K562 (cell line): ENCODE results near the gene STRA8. TPM values are rescaled to one million over a fixed set of nuclear protein-coding genes. Genes with fewer than 3 reads are reported as not detected.
"Not testable (repeated sequence)": the region's sequence is repeated elsewhere in the genome, so short reads cannot be mapped to it uniquely, and the experiment has no call there.

Experiments
- BCOR ChIP-seq: fragments of 450-650 bp; IDR thresholded peaks from 2 replicates; pipeline ENCODE4 v1.6.1; 2016
- E2F4 ChIP-seq: sonication (generic); formaldehyde crosslinking; IDR thresholded peaks from 2 replicates; pipeline ENCODE4 v1.8.0; 2022; ENCODE audit warnings: mild to moderate bottlenecking, low read depth, missing genetic modification reagents
- FOXP4 ChIP-seq: sonication (generic); formaldehyde crosslinking; IDR thresholded peaks from 2 replicates; pipeline ENCODE4 v1.8.0; 2022; ENCODE audit warnings: mild to moderate bottlenecking, missing genetic modification reagents, borderline replicate concordance
- HDAC1 ChIP-seq, 2 experiments: fragments of 450-650 bp; IDR thresholded peaks; 2 replicates each; pipeline ENCODE4 v1.6.1; 2016 to 2017; ENCODE audit warnings: inconsistent platforms in 1 of 2, mild to moderate bottlenecking in 1 of 2, moderate library complexity in 1 of 2
- HDAC2 ChIP-seq: fragments of 450-650 bp; IDR thresholded peaks from 2 replicates; pipeline ENCODE4 v1.6.1; 2016; ENCODE audit warnings: mild to moderate bottlenecking
- HES1 ChIP-seq: fragments of 450-650 bp; IDR thresholded peaks from 2 replicates; pipeline ENCODE4 v1.6.1; 2016; ENCODE audit warnings: low read depth, mild to moderate bottlenecking, moderate library complexity
- ID3 ChIP-seq, 2 experiments: fragments of 250-450 bp in 1 of 2; fragments of 450-650 bp in 1 of 2; sonication (Bioruptor Pico) in 1 of 2; IDR thresholded peaks; 2 replicates each; pipeline versions ENCODE4 v1.6.1 to v1.8.0; 2016 to 2021; ENCODE audit warnings: mild to moderate bottlenecking in 2 of 2, moderate library complexity in 2 of 2, missing compliant biosample characterization in 1 of 2, missing genetic modification characterization in 1 of 2
- KDM1A ChIP-seq, 2 experiments: fragments of 450-650 bp; IDR thresholded peaks; 2 replicates each; pipeline ENCODE4 v1.6.1; 2016; ENCODE audit warnings: mild to moderate bottlenecking in 2 of 2
- NBN ChIP-seq: fragments of 450-650 bp; IDR thresholded peaks from 2 replicates; pipeline ENCODE4 v1.6.1; 2016; ENCODE audit warnings: low read depth, mild to moderate bottlenecking
- SIN3A ChIP-seq, 2 experiments: fragments of 150-350 bp in 1 of 2; IDR thresholded peaks; 2 replicates each; pipeline ENCODE4 v1.6.1; 2011 to 2016; ENCODE audit warnings: borderline replicate concordance in 2 of 2, low read depth in 2 of 2, low read length in 2 of 2, mild to moderate bottlenecking in 2 of 2, moderate library complexity in 2 of 2; ENCODE audit not compliant: control insufficient read depth in 1 of 2
- STAT5A ChIP-seq: IDR thresholded peaks from 2 replicates; pipeline ENCODE4 v1.6.1; 2012; ENCODE audit warnings: low read length, inconsistent platforms, borderline replicate concordance
- ZBTB2 ChIP-seq: fragments of 450-650 bp; IDR thresholded peaks from 2 replicates; pipeline ENCODE4 v1.6.1; 2016; ENCODE audit warnings: antibody characterized with exemption
- ZNF224 ChIP-seq: sonication (generic); formaldehyde crosslinking; IDR thresholded peaks from 2 replicates; pipeline ENCODE4 v1.8.0; 2022; ENCODE audit warnings: mild to moderate bottlenecking, missing genetic modification reagents
- polyA plus RNA-seq, 8 experiments: library from polyadenylated mRNA; depleted of rRNA in 4 of 8; stranded (reverse) in 5 of 8; unstranded in 3 of 8; fragments of >200 nt; fragmentation: Nextera tagmentation in 2 of 8; fragmentation: Illumina TruSeq in 1 of 8; extraction: Ambion mirVana in 2 of 8; extraction: Trizol in 1 of 8; gene quantifications; 2 replicates each; pipeline versions ENCODE4 v1.2.1 to v1.2.3, GENCODE V29; 2011 to 2014; ENCODE audit warnings: inconsistent platforms in 1 of 8, missing spikeins in 1 of 8
- total RNA-seq, 7 experiments: library from RNA; depleted of rRNA in 6 of 7; stranded (reverse); fragments of >200 nt in 6 of 7; fragmentation: Illumina TruSeq in 2 of 7; extraction: Trizol in 2 of 7; gene quantifications; 2 replicates each; pipeline versions ENCODE4 v1.2.1 to v1.2.3, GENCODE V29; 2011 to 2021; ENCODE audit warnings: low replicate concordance in 1 of 7

STRA8 gene
- total and polyA plus RNA-seq, 9 of the 15 experiments (the other 6 are each of a cell fraction or from before 2014, with no cell fraction given), result not detected

GRCh38 chr7:135211946-135212685 lies 21.5 kb upstream of the STRA8 start (continued):
- TF ChIP-seq ID3 (CRISPR knock-in tag; IDR thresholded peaks at IDR 0.05), result not testable (repeated sequence)
- TF ChIP-seq ID3 (tag; IDR thresholded peaks at IDR 0.05) (0 out of 2 replicates have a peak, but pooled peaks have one; percentile 34), HDAC2 (peak; percentile 82), BCOR (0 out of 2 replicates have a peak, but pooled peaks have one; percentile 10), ZBTB2 (0 out of 2 replicates have a peak, but pooled peaks have one; percentile 73), STAT5A (0 out of 2 replicates have a peak, but pooled peaks have one; percentile 12), KDM1A (IDR thresholded peaks at IDR 0.05) (peak; percentile 69 to 75), NBN (peak; percentile 1; the same call in 1 of the 2 replicates), HDAC1 (IDR thresholded peaks at IDR 0.05) (peak in 1 of 2 experiments; percentile 80; a peak in 2 of 4 replicates), ZNF224 (CRISPR knock-in tag) (0 out of 2 replicates have a peak, but pooled peaks have one; percentile 60), SIN3A (IDR thresholded peaks at IDR 0.05; ENCODE audit: borderline replicate concordance in 2 of 2, control insufficient read depth in 1 of 2, low read depth in 2 of 2, low read length in 2 of 2) (0 out of 4 replicates have a peak, but pooled peaks of 1 of the 2 experiments have one; percentile 17), E2F4 (CRISPR knock-in tag) (peak; percentile 74; the same call in 1 of the 2 replicates), HES1 (peak; percentile 77), FOXP4 (CRISPR knock-in tag) (peak; percentile 52; the same call in 1 of the 2 replicates)
